NOMO-1 treated with DMSO at 0.1 percent for 48 hours (cell line): ENCODE measurements around the gene FAM107B.

ENCODE experiments used
- DNase-seq: peaks from one replicate; lab custom pipeline; 2025; ENCODE audit not compliant: unreplicated experiment; lab: John Stamatoyannopoulos, UW

Gene FAM107B

GRCh38 chr10:14543046-14543903, 231.4 kb downstream of the FAM107B start:
- no peak for DNase-seq

GRCh38 chr10:14541379-14541778, 233.3 kb downstream of the FAM107B start:
- DNase-seq: no peak

- no peak for DNase-seq
These were observed 234.1 kb downstream of the FAM107B start for GRCh38 chr10:14540611-14541010.

- DNase-seq: no peak
These were observed 234.6 kb downstream of the FAM107B start for GRCh38 chr10:14540062-14540461.

- DNase-seq: no peak
These were observed 235.5 kb downstream of the FAM107B start for GRCh38 chr10:14539176-14539575.

- DNase-seq: no peak
These were observed 238.2 kb downstream of the FAM107B start for GRCh38 chr10:14536241-14537213.

GRCh38 chr10:14535457-14536130, 239.1 kb downstream of the FAM107B start:
- DNase-seq: no peak

- no peak for DNase-seq
These were observed 240.5 kb downstream of the FAM107B start for GRCh38 chr10:14534152-14534551.

- no peak for DNase-seq
These were observed 241.4 kb downstream of the FAM107B start for GRCh38 chr10:14533295-14533694.

- DNase-seq: no peak
These were observed 242.0 kb downstream of the FAM107B start for GRCh38 chr10:14532473-14533251.

GRCh38 chr10:14531974-14532373, 242.7 kb downstream of the FAM107B start:
- DNase-seq: no peak

GRCh38 chr10:14530465-14530864, 244.2 kb downstream of the FAM107B start:
- DNase-seq: no peak

GRCh38 chr10:14529351-14529750, 245.3 kb downstream of the FAM107B start:
- DNase-seq: no peak

- DNase-seq: no peak
These were observed 246.2 kb downstream of the FAM107B start for GRCh38 chr10:14528450-14528849.

GRCh38 chr10:14527915-14528314, 246.8 kb downstream of the FAM107B start:
- DNase-seq: no peak

- DNase-seq: no peak
These were observed 247.4 kb downstream of the FAM107B start for GRCh38 chr10:14527134-14527844.

GRCh38 chr10:14526326-14526725, 248.4 kb downstream of the FAM107B start:
- no peak for DNase-seq

GRCh38 chr10:14524691-14525324, 249.9 kb downstream of the FAM107B start:
- DNase-seq: no peak

GRCh38 chr10:14523286-14523685, 251.4 kb downstream of the FAM107B start:
- no peak for DNase-seq
